ENCODE measurements around the gene ADAMTS18.

DNA sequence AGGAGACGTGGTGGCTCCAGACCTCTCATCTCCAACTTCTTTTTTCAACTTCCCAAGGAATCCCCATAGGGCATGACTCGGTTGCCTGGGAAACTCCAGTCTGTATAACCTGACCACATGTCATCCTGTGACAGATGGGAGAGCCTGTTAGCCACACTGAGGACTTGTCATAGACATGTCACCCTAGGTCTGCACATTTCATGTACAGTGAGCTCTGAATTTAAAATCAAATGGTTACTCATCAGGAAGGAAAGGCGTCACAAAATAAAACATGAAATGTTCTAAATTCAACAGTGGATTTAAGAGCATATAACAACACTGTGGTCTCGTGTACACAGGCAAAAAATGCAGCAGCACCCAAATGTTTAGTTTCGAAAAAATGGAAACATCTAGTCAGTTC is 22.2 kb upstream of the ADAMTS18 start:
- TF ChIP-seq CTCF (IDR thresholded peaks at IDR 0.05) (no peak), POLR2AphosphoS5 (IDR thresholded peaks at IDR 0.05) (no peak), POLR2A (IDR thresholded peaks at IDR 0.05) (no peak), EP300 (IDR thresholded peaks at IDR 0.05) (no peak)
